ENCODE measurements around the gene TXNDC9.

- TF ChIP-seq CTCF (conservative IDR thresholded peaks at IDR 0.05; ENCODE audit: low read length) (no peak), EZH2phosphoT487 (IDR thresholded peaks at IDR 0.05; ENCODE audit: borderline replicate concordance, low read depth, low read length) (no peak)
Observed at GRCh38 chr2:99356853-99357252, 20.7 kb upstream of the TXNDC9 start.

Data from OCI-LY7 (cell line).